ENCODE results near the gene TRIM7.
"Not testable (repeated sequence)": the region's sequence is repeated elsewhere in the genome, so short reads cannot be mapped to it uniquely, and the experiment has no call there.

TRIM7 gene

DNA sequence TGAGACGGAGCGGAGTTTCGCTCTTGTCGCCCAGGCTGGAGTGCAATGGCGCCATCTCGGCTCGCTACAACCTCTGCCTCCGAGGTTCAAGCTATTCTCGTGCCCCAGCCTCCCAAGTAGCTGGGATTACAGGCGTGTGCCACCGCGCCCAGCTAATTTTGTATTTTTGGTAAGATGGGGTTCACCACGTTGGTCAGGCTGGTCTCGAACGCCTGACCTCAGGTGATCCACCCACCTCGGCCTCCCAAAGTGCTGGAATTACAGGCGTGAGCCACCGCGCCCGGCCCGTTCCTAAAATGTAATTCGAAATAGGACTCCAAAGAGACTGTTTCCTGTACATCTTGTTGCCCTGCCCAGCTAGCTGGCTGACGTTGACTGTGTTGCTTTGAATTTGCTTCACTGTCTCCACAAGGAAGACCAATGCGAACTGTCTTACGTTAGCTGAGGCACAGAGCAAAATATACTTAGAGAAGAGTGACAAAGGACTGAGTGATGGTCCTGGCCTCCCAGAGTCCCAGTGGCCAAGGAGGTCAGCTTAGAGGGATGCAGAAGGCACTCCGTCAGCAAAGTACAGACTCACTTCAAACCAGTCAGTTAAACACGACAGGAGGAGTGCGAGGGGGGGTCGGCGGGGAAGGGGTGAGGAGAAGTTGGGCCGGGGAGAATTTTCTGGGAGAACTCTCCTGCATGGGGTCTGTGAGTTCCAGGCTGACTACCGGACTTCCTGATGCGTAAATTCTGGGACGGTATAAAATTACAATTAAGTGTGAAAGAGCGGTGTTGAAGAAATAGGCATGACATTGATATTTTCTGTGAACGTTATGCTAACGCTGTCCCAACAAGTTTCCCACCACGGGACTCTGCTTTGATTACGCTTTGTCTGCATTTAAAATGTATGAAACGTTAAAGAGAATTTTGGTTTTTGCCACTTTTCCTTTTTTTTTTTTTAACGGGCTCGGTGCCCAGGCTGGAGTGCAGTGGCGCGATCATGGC is 11.3 kb upstream of the TRIM7 start:
- Histone ChIP-seq H3K4me1 (ENCODE audit: control insufficient read depth, insufficient read depth, low read depth, low read length) (peaks cover 12% of the 10 kb centered on the region), H3K14ac (ENCODE audit: low read length in 2 of 2) (no peak overlapping the region), H3K4ac (ENCODE audit: low read depth in 1 of 2, low read length in 2 of 2) (no peak overlapping the region), H2BK15ac (ENCODE audit: low read depth, poor library complexity, severe bottlenecking) (no peak overlapping the region), H3K18ac (ENCODE audit: low read depth in 1 of 2, low read length in 2 of 2) (no peak overlapping the region), H3K4me3 (ENCODE audit: insufficient read depth in 1 of 2, low read depth in 1 of 2, low read length in 2 of 2) (peak overlapping the region in 1 of 2 experiments; percentile 73), H3K23ac (ENCODE audit: low read length in 2 of 2) (no peak overlapping the region), H2BK120ac (ENCODE audit: low read depth, low read length) (no peak overlapping the region), H3K4me2 (ENCODE audit: low read length, poor library complexity, severe bottlenecking) (peak overlapping the region; percentile 42), H2BK12ac (ENCODE audit: low read length in 2 of 2) (no peak overlapping the region), H3K27ac (ENCODE audit: low read length, poor library complexity, severe bottlenecking) (no peak overlapping the region), H3K36me3 (ENCODE audit: control insufficient read depth in 1 of 2, insufficient read depth in 2 of 2, low read depth in 1 of 2, low read length in 2 of 2) (no peaks in the 10 kb centered on the region), H3K79me1 (replicated peaks; ENCODE audit: low read length, poor library complexity, severe bottlenecking) (no peaks in the 10 kb centered on the region), H2BK5ac (ENCODE audit: low read depth, low read length, poor library complexity, severe bottlenecking) (no peak overlapping the region), H3K9ac (ENCODE audit: low read length) (peak overlapping the region; percentile 29), H3K27me3 (ENCODE audit: control insufficient read depth in 1 of 2, insufficient read depth in 1 of 2, low read length in 2 of 2) (peaks cover 0 to 10% of the 10 kb centered on the region in 2 experiments), H3K9me3 (ENCODE audit: control insufficient read depth, low read length) (no peaks in the 10 kb centered on the region), H2AK5ac (ENCODE audit: low read length, severe bottlenecking) (no peak overlapping the region), H2AFZ (ENCODE audit: low read depth, low read length) (no peak overlapping the region), H4K91ac (ENCODE audit: low read length) (no peak overlapping the region), H4K8ac (ENCODE audit: low read length) (no peak overlapping the region)
- WGBS = 80% methylated on average over 40 of the region's 44 CpGs
- DNase-seq = no peak

DNA sequence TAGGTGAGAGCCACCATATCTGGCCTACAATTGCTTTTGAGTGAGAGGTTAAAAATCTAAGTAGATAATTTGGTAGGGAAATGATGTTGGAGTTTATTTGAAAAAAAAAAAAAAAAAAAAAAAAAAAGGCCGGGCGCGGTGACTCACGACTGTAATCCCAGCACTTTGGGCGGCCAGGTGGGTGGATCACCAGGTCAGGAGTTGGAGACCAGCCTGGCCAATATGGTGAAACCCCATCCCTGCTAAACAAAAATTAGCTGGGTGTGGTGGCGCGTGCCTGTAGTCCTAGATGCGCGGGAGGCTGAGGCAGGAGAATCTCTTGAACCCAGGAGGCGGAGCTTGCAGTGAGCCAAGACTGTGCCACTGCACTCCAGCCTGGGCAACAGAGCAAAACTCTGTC is 9.3 kb upstream of the TRIM7 start:
- H3K4ac ChIP-seq (ENCODE audit: low read depth in 1 of 2, low read length in 2 of 2); H3K4me2 ChIP-seq (ENCODE audit: low read length, poor library complexity, severe bottlenecking); H2BK15ac ChIP-seq (ENCODE audit: low read depth, poor library complexity, severe bottlenecking); H3K14ac ChIP-seq (ENCODE audit: low read length in 2 of 2); H3K9ac ChIP-seq (ENCODE audit: low read length); H3K9me3 ChIP-seq (ENCODE audit: control insufficient read depth, low read length); H2AFZ ChIP-seq (ENCODE audit: low read depth, low read length); H3K23ac ChIP-seq (ENCODE audit: low read length in 2 of 2); H2AK5ac ChIP-seq (ENCODE audit: low read length, severe bottlenecking); H3K4me3 ChIP-seq (ENCODE audit: insufficient read depth in 1 of 2, low read depth in 1 of 2, low read length in 2 of 2); H4K8ac ChIP-seq (ENCODE audit: low read length); H4K91ac ChIP-seq (ENCODE audit: low read length); H3K27ac ChIP-seq (ENCODE audit: low read length, poor library complexity, severe bottlenecking); DNase-seq; H3K36me3 ChIP-seq (ENCODE audit: control insufficient read depth in 1 of 2, insufficient read depth in 2 of 2, low read depth in 1 of 2, low read length in 2 of 2); H2BK5ac ChIP-seq (ENCODE audit: low read depth, low read length, poor library complexity, severe bottlenecking); H2BK12ac ChIP-seq (ENCODE audit: low read length in 2 of 2); H2BK120ac ChIP-seq (ENCODE audit: low read depth, low read length); H3K79me1 ChIP-seq (replicated peaks; ENCODE audit: low read length, poor library complexity, severe bottlenecking); H3K18ac ChIP-seq (ENCODE audit: low read depth in 1 of 2, low read length in 2 of 2): not testable (repeated sequence)
- peaks cover 12% of the 10 kb centered on the region for H3K4me1 ChIP-seq (ENCODE audit: control insufficient read depth, insufficient read depth, low read depth, low read length)
- peaks cover 0 to 10% of the 10 kb centered on the region in 2 experiments for H3K27me3 ChIP-seq (ENCODE audit: control insufficient read depth in 1 of 2, insufficient read depth in 1 of 2, low read length in 2 of 2)
- 90% methylated on average over 10 of the region's 10 CpGs for WGBS

DNA sequence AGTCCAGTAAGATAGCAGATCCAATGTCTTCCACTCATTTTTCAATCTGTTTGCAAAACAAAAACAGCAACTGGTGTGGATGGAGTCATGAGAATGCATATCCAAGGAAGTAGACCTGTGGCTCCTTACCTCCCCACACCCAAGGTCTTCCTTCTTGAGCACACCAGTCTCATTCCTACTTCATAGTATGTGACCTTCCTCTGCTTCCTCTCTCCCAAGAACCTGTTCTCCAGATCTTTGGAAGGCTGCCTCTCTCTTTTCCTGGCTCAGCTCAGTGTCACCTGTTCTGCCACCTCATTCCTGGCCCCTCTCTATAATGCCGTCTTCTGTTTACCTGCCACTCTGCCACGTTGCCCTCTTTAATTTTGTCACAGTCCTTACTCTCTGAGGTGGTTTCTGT is 7.9 kb upstream of the TRIM7 start:
- Histone ChIP-seq H4K91ac (ENCODE audit: low read length) (no peak overlapping the region), H2BK12ac (ENCODE audit: low read length in 2 of 2) (no peak overlapping the region), H3K4me3 (ENCODE audit: insufficient read depth in 1 of 2, low read depth in 1 of 2, low read length in 2 of 2) (no peak overlapping the region), H3K27ac (ENCODE audit: low read length, poor library complexity, severe bottlenecking) (no peak overlapping the region), H3K27me3 (ENCODE audit: control insufficient read depth in 1 of 2, insufficient read depth in 1 of 2, low read length in 2 of 2) (peaks cover 0 to 10% of the 10 kb centered on the region in 2 experiments), H2BK15ac (ENCODE audit: low read depth, poor library complexity, severe bottlenecking) (no peak overlapping the region), H3K14ac (ENCODE audit: low read length in 2 of 2) (no peak overlapping the region), H2BK120ac (ENCODE audit: low read depth, low read length) (no peak overlapping the region), H3K4ac (ENCODE audit: low read depth in 1 of 2, low read length in 2 of 2) (no peak overlapping the region), H3K4me2 (ENCODE audit: low read length, poor library complexity, severe bottlenecking) (no peak overlapping the region), H3K4me1 (ENCODE audit: control insufficient read depth, insufficient read depth, low read depth, low read length) (peaks cover 12% of the 10 kb centered on the region), H4K8ac (ENCODE audit: low read length) (no peak overlapping the region), H3K23ac (ENCODE audit: low read length in 2 of 2) (no peak overlapping the region), H3K9me3 (ENCODE audit: control insufficient read depth, low read length) (no peaks in the 10 kb centered on the region), H3K18ac (ENCODE audit: low read depth in 1 of 2, low read length in 2 of 2) (no peak overlapping the region), H3K9ac (ENCODE audit: low read length) (no peak overlapping the region), H2AK5ac (ENCODE audit: low read length, severe bottlenecking) (no peak overlapping the region), H2BK5ac (ENCODE audit: low read depth, low read length, poor library complexity, severe bottlenecking) (no peak overlapping the region), H3K79me1 (replicated peaks; ENCODE audit: low read length, poor library complexity, severe bottlenecking) (no peaks in the 10 kb centered on the region), H2AFZ (ENCODE audit: low read depth, low read length) (no peak overlapping the region), H3K36me3 (ENCODE audit: control insufficient read depth in 1 of 2, insufficient read depth in 2 of 2, low read depth in 1 of 2, low read length in 2 of 2) (no peaks in the 10 kb centered on the region)
- DNase-seq = no peak
- 56% methylated on average over 2 of the region's 2 CpGs for WGBS

DNA sequence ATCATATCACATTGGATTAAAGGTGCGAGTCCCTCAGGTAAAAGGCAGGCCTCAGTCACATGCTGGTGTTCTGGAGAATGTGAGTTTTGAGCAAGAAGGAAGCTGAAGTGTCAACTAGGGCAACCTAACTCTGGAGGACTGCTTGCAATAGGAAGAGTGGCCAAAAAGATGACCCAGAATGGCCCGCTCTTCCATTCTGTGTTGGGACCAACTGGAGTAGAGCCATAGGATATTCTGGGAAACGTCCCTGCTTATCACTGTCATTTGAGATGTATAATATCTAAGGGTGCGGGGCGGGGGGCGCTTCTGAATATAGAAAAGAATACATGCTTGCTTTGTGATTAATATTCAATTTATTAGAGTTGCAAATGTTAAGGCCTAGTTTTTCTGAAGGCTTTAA is 7.1 kb upstream of the TRIM7 start:
- Histone ChIP-seq H3K4ac (ENCODE audit: low read depth in 1 of 2, low read length in 2 of 2) (no peak overlapping the region), H2BK15ac (ENCODE audit: low read depth, poor library complexity, severe bottlenecking) (no peak overlapping the region), H2AK5ac (ENCODE audit: low read length, severe bottlenecking) (no peak overlapping the region), H3K36me3 (ENCODE audit: control insufficient read depth in 1 of 2, insufficient read depth in 2 of 2, low read depth in 1 of 2, low read length in 2 of 2) (no peaks in the 10 kb centered on the region), H3K9me3 (ENCODE audit: control insufficient read depth, low read length) (no peaks in the 10 kb centered on the region), H3K4me2 (ENCODE audit: low read length, poor library complexity, severe bottlenecking) (no peak overlapping the region), H3K27me3 (ENCODE audit: control insufficient read depth in 1 of 2, insufficient read depth in 1 of 2, low read length in 2 of 2) (peaks cover 0 to 10% of the 10 kb centered on the region in 2 experiments), H2BK12ac (ENCODE audit: low read length in 2 of 2) (no peak overlapping the region), H3K79me1 (replicated peaks; ENCODE audit: low read length, poor library complexity, severe bottlenecking) (no peaks in the 10 kb centered on the region), H2BK5ac (ENCODE audit: low read depth, low read length, poor library complexity, severe bottlenecking) (no peak overlapping the region), H2AFZ (ENCODE audit: low read depth, low read length) (no peak overlapping the region), H4K91ac (ENCODE audit: low read length) (no peak overlapping the region), H3K14ac (ENCODE audit: low read length in 2 of 2) (peak overlapping the region in 1 of 2 experiments; percentile 41), H3K27ac (ENCODE audit: low read length, poor library complexity, severe bottlenecking) (no peak overlapping the region), H3K4me1 (ENCODE audit: control insufficient read depth, insufficient read depth, low read depth, low read length) (peaks cover 7% of the 10 kb centered on the region), H2BK120ac (ENCODE audit: low read depth, low read length) (no peak overlapping the region), H3K4me3 (ENCODE audit: insufficient read depth in 1 of 2, low read depth in 1 of 2, low read length in 2 of 2) (no peak overlapping the region), H3K18ac (ENCODE audit: low read depth in 1 of 2, low read length in 2 of 2) (no peak overlapping the region), H4K8ac (ENCODE audit: low read length) (no peak overlapping the region), H3K23ac (ENCODE audit: low read length in 2 of 2) (no peak overlapping the region), H3K9ac (ENCODE audit: low read length) (no peak overlapping the region)
- 93% methylated on average over 6 of the region's 6 CpGs for WGBS
- no peak for DNase-seq
